HepG2 (cell line): ENCODE results near the gene EIF2AK2. TPM values are rescaled to one million over a fixed set of nuclear protein-coding genes. Genes with fewer than 3 reads are reported as not detected.

ENCODE experiments used
- ATAC-seq: fragments of 200-7000 bp; cut with Tn5 transposase; 3 replicates; pipeline ENCODE4 v1.9.1; 2020; ENCODE audit warnings: mild to moderate bottlenecking, moderate library complexity
- BruUV-seq: library from RNA; stranded (reverse); fragments of 400-500 nt; replicated peaks from 2 replicates; lab custom pipeline; 2021; lab: Mats Ljungman, UMichigan
- CTCF ChIA-PET: fragments of 300-600 bp; formaldehyde crosslinking; extraction: SDS; loops from one replicate; lab custom pipeline; 2021; ENCODE audit warnings: low total read pairs, inconsistent platforms, low intra/inter-chr PET ratio; lab: Yijun Ruan, JAX
- POLR2A ChIA-PET: fragments of 350-600 bp; sonication (Branson Sonifier 250); formaldehyde crosslinking; loops from one replicate; lab custom pipeline; 2020; ENCODE audit warnings: antibody characterized with exemption, inconsistent platforms; lab: Yijun Ruan, JAX
- DNase-seq: peaks from one replicate; pipeline ENCODE4 v3.0.0-alpha.2; 2015; ENCODE audit warnings: low spot score
- FAIRE-seq: peaks from 3 replicates; lab custom pipeline; 2011; peaks lifted over from hg19 to GRCh38; lab: Jason Lieb, UNC
- H2AFZ ChIP-seq: one replicate; pipeline ENCODE4 v1.6.1; 2011; ENCODE audit warnings: low read length, inconsistent platforms
- H3K27ac ChIP-seq: fragments of 300-600 bp; 3 replicates; pipeline ENCODE4 v1.8.0; 2011; ENCODE audit warnings: mixed run types, mild to moderate bottlenecking, mixed read lengths, low read length, inconsistent platforms; ENCODE audit not compliant: insufficient read depth; ENCODE audit errors: extremely low read length
- H3K27me3 ChIP-seq, 2 experiments: fragments of 200-600 bp in 1 of 2; 2 replicates in 1 of 2; 3 replicates in 1 of 2; pipeline versions ENCODE4 v1.6.0 to v1.8.0; 2011; ENCODE audit warnings: low read length in 2 of 2, mild to moderate bottlenecking in 2 of 2, moderate library complexity in 2 of 2, inconsistent platforms in 1 of 2; ENCODE audit not compliant: insufficient read depth in 2 of 2, control insufficient read depth in 1 of 2
- H3K36me3 ChIP-seq, 2 experiments: fragments of 200-600 bp in 1 of 2; replicated peaks in 1 of 2; 2 replicates in 1 of 2; 3 replicates in 1 of 2; pipeline versions ENCODE4 v1.5.1 to v1.8.0; 2011; ENCODE audit warnings: low read length in 2 of 2, inconsistent platforms in 1 of 2; ENCODE audit not compliant: insufficient read depth in 2 of 2, control insufficient read depth in 1 of 2
- H3K4me1 ChIP-seq: 2 replicates; pipeline ENCODE4 v1.5.1; 2012; ENCODE audit warnings: low read length, inconsistent platforms; ENCODE audit not compliant: insufficient read depth
- H3K4me2 ChIP-seq: 2 replicates; pipeline ENCODE4 v1.6.0; 2011; ENCODE audit warnings: low read depth, low read length, inconsistent platforms
- H3K4me3 ChIP-seq, 3 experiments: fragments of 200-600 bp in 1 of 3; sonication (generic), shearing (Covaris generic) in 1 of 3; replicated peaks in 1 of 3; 2 replicates each; pipeline ENCODE4 v1.5.1; 2011 to 2016; ENCODE audit warnings: low read length in 3 of 3, inconsistent platforms in 2 of 3, low read depth in 2 of 3, mild to moderate bottlenecking in 2 of 3, control low read depth in 1 of 3, mixed read lengths in 1 of 3; ENCODE audit not compliant: insufficient read depth in 1 of 3
- H3K79me2 ChIP-seq: one replicate; pipeline ENCODE4 v1.6.1; 2011; ENCODE audit warnings: low read length, inconsistent platforms; ENCODE audit not compliant: insufficient read depth
- H3K9ac ChIP-seq: 2 replicates; pipeline ENCODE4 v1.6.0; 2011; ENCODE audit warnings: mild to moderate bottlenecking, low read depth, low read length, inconsistent platforms; ENCODE audit not compliant: insufficient read depth
- H3K9me3 ChIP-seq: 2 replicates; pipeline ENCODE4 v1.5.1; 2012; ENCODE audit warnings: mild to moderate bottlenecking, low read length
- H4K20me1 ChIP-seq: 2 replicates; pipeline ENCODE4 v1.6.0; 2011; ENCODE audit warnings: inconsistent platforms, mild to moderate bottlenecking, low read length, moderate library complexity; ENCODE audit not compliant: insufficient read depth
- GLI4 ChIP-seq: sonication (generic); formaldehyde crosslinking; IDR thresholded peaks from 2 replicates; pipeline ENCODE4 v1.5.1; 2020; ENCODE audit warnings: missing genetic modification reagents, mild to moderate bottlenecking, moderate library complexity, borderline replicate concordance
- KDM6A ChIP-seq: IDR thresholded peaks from 2 replicates; pipeline ENCODE4 v1.6.1; 2016; ENCODE audit warnings: low read depth
- MAF1 ChIP-seq: sonication (generic); formaldehyde crosslinking; IDR thresholded peaks from 2 replicates; pipeline ENCODE4 v1.5.0; 2020; ENCODE audit warnings: missing genetic modification reagents, borderline replicate concordance
- RNF2 ChIP-seq: fragments of 450-650 bp; conservative IDR thresholded peaks from 2 replicates; pipeline ENCODE4 v1.6.1; 2016; ENCODE audit warnings: low read depth
- ZNF616 ChIP-seq: sonication (generic); formaldehyde crosslinking; IDR thresholded peaks from 2 replicates; pipeline ENCODE4 v1.5.0; 2020; ENCODE audit warnings: low read depth, mild to moderate bottlenecking, missing genetic modification reagents
- ZZZ3 ChIP-seq: sonication (generic); formaldehyde crosslinking; IDR thresholded peaks from 2 replicates; pipeline ENCODE4 v1.4.0; 2020; ENCODE audit warnings: missing genetic modification reagents, mild to moderate bottlenecking, borderline replicate concordance
- in situ Hi-C: cut with HindIII; loops from 2 replicates; pipeline ENCODE4 v1.10.0; 2017; ENCODE audit warnings: low pct_unique_long_range_greater_than_20kb; ENCODE audit not compliant: extremely low pct_ligation_motif_present
- intact Hi-C: fragments of 100-400 bp; cut with micrococcal nuclease; formaldehyde crosslinking; loops from one replicate; pipeline ENCODE4 v1.10.0; 2022; ENCODE audit not compliant: unreplicated experiment
- polyA plus RNA-seq, 8 experiments: library from polyadenylated mRNA; depleted of rRNA in 3 of 8; stranded (reverse) in 7 of 8; unstranded in 1 of 8; fragments of >200 nt; fragmentation: Illumina TruSeq in 4 of 8; extraction: Trizol in 4 of 8; gene quantifications; 2 replicates each; pipeline versions ENCODE4 v1.2.1 to v1.2.3, GENCODE V29; 2011 to 2016; ENCODE audit warnings: low read depth in 4 of 8, missing spikeins in 1 of 8, mixed read lengths in 1 of 8; ENCODE audit not compliant: insufficient read depth in 1 of 8
- total RNA-seq, 5 experiments: library from RNA; depleted of rRNA; stranded (reverse); fragments of >200 nt; fragmentation: Illumina TruSeq; extraction: Trizol; gene quantifications; 2 replicates each; pipeline ENCODE4 v1.2.3, GENCODE V29; 2016; ENCODE audit warnings: low read depth in 1 of 5
- TF ChIP-seq, protein P1 (sequence below), 2 experiments: sonication (generic) in 1 of 2; formaldehyde crosslinking in 1 of 2; IDR thresholded peaks; 2 replicates each; pipeline versions ENCODE4 v1.5.1 to v1.6.1; 2011 to 2020; ENCODE audit warnings: borderline replicate concordance in 1 of 2, low read depth in 1 of 2, low read length in 1 of 2, mild to moderate bottlenecking in 1 of 2, missing genetic modification reagents in 1 of 2, moderate library complexity in 1 of 2
- TF ChIP-seq, protein P2 (sequence below): sonication (generic); formaldehyde crosslinking; IDR thresholded peaks from 2 replicates; pipeline ENCODE4 v1.4.0; 2020; ENCODE audit warnings: missing genetic modification reagents
- TF ChIP-seq, protein P3 (sequence below): sonication (generic); formaldehyde crosslinking; IDR thresholded peaks from 2 replicates; pipeline ENCODE4 v1.8.0; 2022; ENCODE audit warnings: mild to moderate bottlenecking, missing genetic modification reagents, borderline replicate concordance
- TF ChIP-seq, protein P4 (sequence below): IDR thresholded peaks from 2 replicates; pipeline ENCODE4 v1.6.1; 2012; ENCODE audit warnings: inconsistent platforms

EIF2AK2 gene
- total and polyA plus RNA-seq, 2 of the 13 experiments (the other 11 are each of a cell fraction or from before 2014, with no cell fraction given) = 10.2 to 26.1 TPM

DNA sequence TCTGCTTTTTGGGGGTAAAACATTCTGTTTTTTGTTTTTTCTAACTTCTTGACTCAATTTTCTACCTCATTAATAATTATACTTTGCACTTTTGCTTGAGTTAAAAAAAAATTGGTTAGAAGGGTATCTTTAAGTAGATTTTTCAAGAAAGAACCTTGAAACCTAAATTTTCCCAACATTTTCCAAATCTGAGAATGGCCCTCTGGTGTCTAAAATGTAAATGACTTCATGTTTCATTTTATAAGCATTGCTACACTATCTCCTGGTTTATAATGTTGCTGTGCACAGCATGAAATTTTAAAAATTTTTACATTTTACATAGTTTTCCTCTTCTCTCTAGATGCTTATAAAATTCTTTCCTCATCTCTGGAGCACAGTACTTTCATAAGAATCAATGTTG lies 14.2 kb downstream of the EIF2AK2 start:
- no peaks in the 10 kb centered on the region for H3K4me1 ChIP-seq
- no peak overlapping the region for H3K4me2 ChIP-seq
- in situ Hi-C loops (no loop called here), intact Hi-C loops (no loop called here)
- TF ChIP-seq MAF1 (no peak), GLI4 (no peak), ZNF616 (no peak), KDM6A (CRISPR knock-in tag) (no peak), ZZZ3 (CRISPR knock-in tag) (no peak), RNF2 (no peak)
- TF ChIP-seq, protein P1, sequence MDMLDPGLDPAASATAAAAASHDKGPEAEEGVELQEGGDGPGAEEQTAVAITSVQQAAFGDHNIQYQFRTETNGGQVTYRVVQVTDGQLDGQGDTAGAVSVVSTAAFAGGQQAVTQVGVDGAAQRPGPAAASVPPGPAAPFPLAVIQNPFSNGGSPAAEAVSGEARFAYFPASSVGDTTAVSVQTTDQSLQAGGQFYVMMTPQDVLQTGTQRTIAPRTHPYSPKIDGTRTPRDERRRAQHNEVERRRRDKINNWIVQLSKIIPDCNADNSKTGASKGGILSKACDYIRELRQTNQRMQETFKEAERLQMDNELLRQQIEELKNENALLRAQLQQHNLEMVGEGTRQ (IDR thresholded peaks at IDR 0.05; ENCODE audit: low read depth, low read length) = no peak
- TF ChIP-seq, protein P1 (CRISPR knock-in tag; IDR thresholded peaks at IDR 0.05; ENCODE audit: borderline replicate concordance) = no peak
- TF ChIP-seq, protein P2, sequence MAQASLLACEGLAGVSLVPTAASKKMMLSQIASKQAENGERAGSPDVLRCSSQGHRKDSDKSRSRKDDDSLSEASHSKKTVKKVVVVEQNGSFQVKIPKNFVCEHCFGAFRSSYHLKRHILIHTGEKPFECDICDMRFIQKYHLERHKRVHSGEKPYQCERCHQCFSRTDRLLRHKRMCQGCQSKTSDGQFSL (CRISPR knock-in tag) = no peak
- TF ChIP-seq, protein P3, sequence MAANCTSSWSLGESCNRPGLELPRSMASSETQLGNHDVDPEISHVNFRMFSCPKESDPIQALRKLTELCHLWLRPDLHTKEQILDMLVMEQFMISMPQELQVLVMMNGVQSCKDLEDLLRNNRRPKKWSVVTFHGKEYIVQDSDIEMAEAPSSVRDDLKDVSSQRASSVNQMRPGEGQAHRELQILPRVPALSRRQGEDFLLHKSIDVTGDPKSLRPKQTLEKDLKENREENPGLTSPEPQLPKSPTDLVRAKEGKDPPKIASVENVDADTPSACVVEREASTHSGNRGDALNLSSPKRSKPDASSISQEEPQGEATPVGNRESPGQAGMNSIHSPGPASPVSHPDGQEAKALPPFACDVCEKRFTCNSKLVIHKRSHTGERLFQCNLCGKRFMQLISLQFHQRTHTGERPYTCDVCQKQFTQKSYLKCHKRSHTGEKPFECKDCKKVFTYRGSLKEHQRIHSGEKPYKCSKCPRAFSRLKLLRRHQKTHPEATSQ = no peak
- TF ChIP-seq, protein P4, sequence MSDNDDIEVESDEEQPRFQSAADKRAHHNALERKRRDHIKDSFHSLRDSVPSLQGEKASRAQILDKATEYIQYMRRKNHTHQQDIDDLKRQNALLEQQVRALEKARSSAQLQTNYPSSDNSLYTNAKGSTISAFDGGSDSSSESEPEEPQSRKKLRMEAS = no peak
- ATAC-seq (no peak), FAIRE-seq (no peak), DNase-seq (no peak)
- no peaks in the 10 kb centered on the region for H3K27me3 ChIP-seq
- ChIA-PET POLR2A (no interaction called here), CTCF (no interaction called here)
- H3K9me3 ChIP-seq = no peaks in the 10 kb centered on the region
- no peaks in the 10 kb centered on the region for H3K79me2 ChIP-seq
- H2AFZ ChIP-seq = no peak overlapping the region
- H4K20me1 ChIP-seq = no peaks in the 10 kb centered on the region
- H3K9ac ChIP-seq = no peak overlapping the region
- H3K36me3 ChIP-seq = peaks cover 14 to 65% of the 10 kb centered on the region in 2 experiments
- no peak overlapping the region for H3K27ac ChIP-seq
- no TSS peak for BruUV-seq
- no peak overlapping the region for H3K4me3 ChIP-seq
